Lower lobe of right lung (tissue), 2 donors: ENCODE data around the gene MSS51. TPM values are rescaled to one million over a fixed set of nuclear protein-coding genes. Genes with fewer than 3 reads are reported as not detected.

Experiments
- ATAC-seq, 2 donors: fragments of 200-7000 bp; cut with Tn5 transposase; one replicate each; pipeline ENCODE4 v1.9.1; 2020 to 2022; ENCODE audit warnings: mild to moderate bottlenecking in 2 of 2, moderate library complexity in 2 of 2
- DNase-seq: peaks from one replicate; pipeline ENCODE4 v3.0.0-alpha.2; 2020
- H3K27ac ChIP-seq: fragments of 200-600 bp; one replicate; pipeline ENCODE4 v1.8.0; 2022
- H3K27me3 ChIP-seq: fragments of 200-600 bp; one replicate; pipeline ENCODE4 v1.8.0; 2022; ENCODE audit warnings: low read depth
- H3K36me3 ChIP-seq: fragments of 200-600 bp; one replicate; pipeline ENCODE4 v1.8.0; 2022; ENCODE audit warnings: mild to moderate bottlenecking
- H3K4me1 ChIP-seq: fragments of 200-600 bp; one replicate; pipeline ENCODE4 v1.8.0; 2022
- H3K4me3 ChIP-seq: fragments of 200-600 bp; one replicate; pipeline ENCODE4 v1.8.0; 2022; ENCODE audit warnings: mild to moderate bottlenecking
- H3K9me3 ChIP-seq: fragments of 200-600 bp; one replicate; pipeline ENCODE4 v1.8.0; 2022
- intact Hi-C: fragments of 100-400 bp; cut with DNase I; formaldehyde crosslinking; loops from one replicate; pipeline ENCODE4 v1.11.0; 2022
- long read RNA-seq: library from polyadenylated mRNA; unstranded; transcript quantifications from one replicate; pipeline ENCODE4 v2.0.0, GENCODE V29; 2021
- total RNA-seq: library from RNA; stranded (reverse); fragmentation: NEBNext Ultra II Directional; extraction: Animal tissue kit (Norgen Biotek cat#: 25700); gene quantifications from one replicate; pipeline ENCODE4 v1.2.1, GENCODE V29; 2021
- TF ChIP-seq, protein P1 (sequence below): fragments of 200-600 bp; IDR thresholded peaks from one replicate; pipeline ENCODE4 v1.8.0; 2022; ENCODE audit warnings: antibody characterized with exemption, mild to moderate bottlenecking
- donor health status: DM: no; HTN: yes; CAD: no; lungs with severe emphysema.

The MSS51 gene
- total RNA-seq, result 2.7 TPM
- long read RNA-seq, partial matches to known transcripts, result 1 of 1 reads
- long read RNA-seq, other reads (novel, unspliced or antisense), result 0 of 1 reads

DNA sequence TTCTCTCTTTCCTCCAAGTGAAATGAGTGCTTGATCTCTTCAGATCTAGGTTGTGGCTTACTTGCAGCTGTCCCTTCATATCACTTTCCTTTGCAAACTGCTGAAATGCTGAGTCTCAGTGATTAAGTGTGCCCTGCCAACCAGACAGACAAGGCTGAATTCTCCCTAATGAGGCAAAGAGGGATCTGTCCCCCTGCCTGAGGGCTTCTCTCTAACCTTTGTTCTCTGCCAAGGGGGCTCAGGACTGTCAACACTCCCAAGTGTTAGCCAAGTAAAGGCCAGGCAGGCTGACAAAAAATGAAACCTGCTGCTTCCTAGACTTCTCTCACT lies at the start of gene MSS51:
Gene MSS51, minus strand, starts transcription at position 24 of the 330 bp plus-strand sequence. CDS start 5,277 bp downstream, outside the sequence.
- Histone ChIP-seq H3K4me3 (no peak within 1 kb of the TSS), H3K27ac (no peak within 1 kb of the TSS), H3K36me3 (peaks cover 24% of the 10 kb centered on the region), H3K9me3 (no peaks in the 10 kb centered on the region), H3K4me1 (no peaks in the 10 kb centered on the region), H3K27me3 (no peaks in the 10 kb centered on the region)
- no peak for ATAC-seq
- intact Hi-C loops, result no loop called here
- TF ChIP-seq, protein P1, sequence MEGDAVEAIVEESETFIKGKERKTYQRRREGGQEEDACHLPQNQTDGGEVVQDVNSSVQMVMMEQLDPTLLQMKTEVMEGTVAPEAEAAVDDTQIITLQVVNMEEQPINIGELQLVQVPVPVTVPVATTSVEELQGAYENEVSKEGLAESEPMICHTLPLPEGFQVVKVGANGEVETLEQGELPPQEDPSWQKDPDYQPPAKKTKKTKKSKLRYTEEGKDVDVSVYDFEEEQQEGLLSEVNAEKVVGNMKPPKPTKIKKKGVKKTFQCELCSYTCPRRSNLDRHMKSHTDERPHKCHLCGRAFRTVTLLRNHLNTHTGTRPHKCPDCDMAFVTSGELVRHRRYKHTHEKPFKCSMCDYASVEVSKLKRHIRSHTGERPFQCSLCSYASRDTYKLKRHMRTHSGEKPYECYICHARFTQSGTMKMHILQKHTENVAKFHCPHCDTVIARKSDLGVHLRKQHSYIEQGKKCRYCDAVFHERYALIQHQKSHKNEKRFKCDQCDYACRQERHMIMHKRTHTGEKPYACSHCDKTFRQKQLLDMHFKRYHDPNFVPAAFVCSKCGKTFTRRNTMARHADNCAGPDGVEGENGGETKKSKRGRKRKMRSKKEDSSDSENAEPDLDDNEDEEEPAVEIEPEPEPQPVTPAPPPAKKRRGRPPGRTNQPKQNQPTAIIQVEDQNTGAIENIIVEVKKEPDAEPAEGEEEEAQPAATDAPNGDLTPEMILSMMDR, result no peak
- DNase-seq, result no peak

DNA sequence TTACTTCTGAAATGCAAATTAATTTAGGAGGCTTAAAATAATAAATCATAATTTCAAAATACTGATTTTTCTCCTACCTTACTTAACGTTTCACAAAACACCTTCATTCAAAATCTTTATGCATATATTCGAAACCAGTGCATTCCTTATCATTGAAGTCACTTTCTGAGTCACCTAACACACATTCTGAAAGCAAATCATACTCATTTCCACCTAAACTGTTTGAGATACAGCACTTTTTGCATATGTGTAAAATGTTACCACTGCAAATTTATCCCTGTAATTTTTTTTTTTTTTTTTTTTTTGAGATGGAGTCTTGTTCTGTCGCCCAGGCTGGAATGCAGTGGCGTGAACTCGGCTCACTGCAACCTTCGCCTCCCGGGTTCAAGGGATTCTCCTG lies 46.8 kb upstream of the MSS51 start:
- no peak overlapping the region for H3K4me3 ChIP-seq
- intact Hi-C loops, result no loop called here
- no peak for ATAC-seq
- no peaks in the 10 kb centered on the region for H3K27me3 ChIP-seq
- H3K4me1 ChIP-seq, result no peaks in the 10 kb centered on the region
- TF ChIP-seq, protein P1, result no peak
- no peak for DNase-seq
- H3K27ac ChIP-seq, result no peak overlapping the region
- H3K9me3 ChIP-seq, result no peaks in the 10 kb centered on the region
- H3K36me3 ChIP-seq, result peaks cover 46% of the 10 kb centered on the region

DNA sequence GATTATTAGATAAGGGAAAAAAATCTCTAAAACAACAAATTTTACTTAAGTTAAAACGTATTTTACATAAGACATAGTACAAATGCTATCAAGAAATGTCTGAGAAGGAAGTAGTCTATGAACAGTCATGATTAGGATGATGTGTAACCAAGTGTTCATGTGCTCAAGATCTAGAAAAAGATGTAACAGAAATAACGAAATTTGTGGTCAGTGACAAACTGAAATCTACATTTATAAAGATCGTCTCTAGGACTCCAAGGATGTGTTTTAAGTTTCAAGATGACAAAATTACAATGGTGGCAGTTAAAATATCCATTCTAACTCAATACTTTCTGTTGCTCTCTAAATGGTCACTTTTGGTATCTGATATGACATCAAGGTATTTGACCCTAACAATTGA lies 45.3 kb upstream of the MSS51 start:
- intact Hi-C loops, result no loop called here
- no peaks in the 10 kb centered on the region for H3K4me1 ChIP-seq
- DNase-seq (no peak), ATAC-seq (no peak)
- no peaks in the 10 kb centered on the region for H3K27me3 ChIP-seq
- no peaks in the 10 kb centered on the region for H3K9me3 ChIP-seq
- H3K4me3 ChIP-seq, result no peak overlapping the region
- H3K27ac ChIP-seq, result no peak overlapping the region
- TF ChIP-seq, protein P1, result no peak
- peaks cover 61% of the 10 kb centered on the region for H3K36me3 ChIP-seq

DNA sequence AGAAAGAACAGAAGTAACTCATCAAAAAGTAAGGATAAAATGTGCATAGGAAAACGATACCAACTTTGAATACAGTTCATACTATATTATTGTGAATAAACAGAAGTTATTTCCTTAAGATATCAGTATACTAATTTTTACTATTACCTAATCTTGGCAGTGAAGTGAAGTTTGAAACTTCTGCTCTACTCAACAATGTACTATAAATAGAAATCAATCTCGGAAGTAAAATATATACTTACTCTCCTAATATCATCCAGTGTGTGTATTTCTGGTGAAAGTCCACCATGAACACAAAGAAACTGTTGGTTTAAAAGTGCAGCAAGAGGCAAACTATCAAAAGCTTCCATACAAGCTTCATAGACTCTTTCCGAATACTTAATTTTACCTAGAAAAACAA lies 37.9 kb upstream of the MSS51 start:
- intact Hi-C loops, result no loop called here
- TF ChIP-seq, protein P1, result no peak

DNA sequence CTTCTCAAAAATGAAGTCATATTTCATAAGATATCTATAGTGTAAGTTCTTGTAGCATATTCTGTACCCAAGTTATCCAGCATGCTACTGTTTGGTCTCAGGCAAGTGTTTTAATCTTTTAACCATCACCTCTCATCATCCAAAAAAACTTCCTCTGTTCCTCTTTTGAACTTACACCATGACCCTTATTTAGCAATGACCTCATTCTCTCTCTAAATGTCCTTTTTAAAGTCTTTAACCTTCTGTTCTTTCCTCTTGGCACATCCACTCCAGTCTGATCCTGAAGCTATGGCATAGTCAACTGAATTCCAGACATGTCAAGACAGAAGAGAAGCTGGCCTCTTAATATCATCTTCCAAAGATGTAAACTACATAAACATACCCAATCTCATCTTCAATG lies 36.2 kb upstream of the MSS51 start:
- Histone ChIP-seq H3K4me3 (no peak overlapping the region), H3K27me3 (no peaks in the 10 kb centered on the region), H3K36me3 (peaks cover 98% of the 10 kb centered on the region), H3K9me3 (no peaks in the 10 kb centered on the region), H3K4me1 (no peaks in the 10 kb centered on the region), H3K27ac (no peak overlapping the region)
- TF ChIP-seq, protein P1, result no peak
- intact Hi-C loops, result no loop called here
- ATAC-seq (no peak), DNase-seq (no peak)

More for the DNA sequence above, 37.9 kb upstream of the MSS51 start:
- no peaks in the 10 kb centered on the region for H3K4me1 ChIP-seq
- no peaks in the 10 kb centered on the region for H3K27me3 ChIP-seq
- peaks cover 98% of the 10 kb centered on the region for H3K36me3 ChIP-seq
- H3K27ac ChIP-seq, result no peak overlapping the region
- no peaks in the 10 kb centered on the region for H3K9me3 ChIP-seq
- H3K4me3 ChIP-seq, result no peak overlapping the region
- ATAC-seq, result no peak
- no peak for DNase-seq

DNA sequence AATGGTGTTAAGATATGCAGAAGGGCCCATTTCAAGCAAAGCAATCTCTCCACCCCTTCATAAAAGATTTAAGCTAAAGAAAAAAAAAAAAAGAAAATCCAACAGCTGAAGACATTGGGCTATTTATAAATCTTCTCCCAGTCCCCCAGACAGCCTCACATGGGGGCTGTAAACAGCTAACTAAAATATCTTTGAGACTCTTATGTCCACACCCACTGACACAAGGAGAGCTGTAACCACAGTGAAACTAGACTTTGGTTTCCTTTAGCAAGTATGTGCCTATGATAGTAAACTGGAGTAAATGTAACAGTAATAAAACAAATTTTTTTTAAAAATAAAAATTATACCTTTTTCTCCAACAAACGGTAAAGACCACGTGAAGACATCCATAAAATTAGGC lies 33.8 kb upstream of the MSS51 start:
- ATAC-seq, result no peak
- no peaks in the 10 kb centered on the region for H3K9me3 ChIP-seq
- H3K4me3 ChIP-seq, result no peak overlapping the region
- H3K27ac ChIP-seq, result no peak overlapping the region
- peaks cover 86% of the 10 kb centered on the region for H3K36me3 ChIP-seq
- intact Hi-C loops, result no loop called here
- TF ChIP-seq, protein P1, result no peak
- H3K27me3 ChIP-seq, result no peaks in the 10 kb centered on the region
- no peaks in the 10 kb centered on the region for H3K4me1 ChIP-seq
- DNase-seq, result no peak
